KMS-11 (cell line): ENCODE measurements around the gene VIPAS39.
A peak's percentile ranks its signal among the peaks of the same experiment; 100 is the strongest.

Source experiments
- H2AFZ ChIP-seq: fragments of 200-600 bp; sonication (generic); 2 replicates; pipeline ENCODE4 v1.6.1; 2016; ENCODE audit warnings: antibody characterized with exemption, mixed run types, low read depth
- H3K27ac ChIP-seq: fragments of 200-600 bp; sonication (generic); 2 replicates; pipeline ENCODE4 v1.6.1; 2016; ENCODE audit warnings: mild to moderate bottlenecking, mixed run types
- H3K27me3 ChIP-seq: fragments of 200-600 bp; sonication (generic); 2 replicates; pipeline ENCODE4 v1.6.1; 2017; ENCODE audit warnings: mild to moderate bottlenecking, low read depth, mixed run types, moderate library complexity; ENCODE audit not compliant: insufficient read depth
- H3K36me3 ChIP-seq: fragments of 200-600 bp; sonication (generic); 2 replicates; pipeline ENCODE4 v1.6.1; 2017; ENCODE audit warnings: mild to moderate bottlenecking, mixed run types; ENCODE audit not compliant: insufficient read depth
- H3K4me1 ChIP-seq: fragments of 200-600 bp; sonication (generic); 2 replicates; pipeline ENCODE4 v1.6.1; 2016; ENCODE audit warnings: mild to moderate bottlenecking, low read depth, mixed run types; ENCODE audit not compliant: poor library complexity, severe bottlenecking
- H3K4me2 ChIP-seq: fragments of 200-600 bp; sonication (generic); 2 replicates; pipeline ENCODE4 v1.7.0; 2016; ENCODE audit warnings: mild to moderate bottlenecking, mixed run types
- H3K4me3 ChIP-seq: fragments of 200-600 bp; sonication (generic); IDR thresholded peaks from 2 replicates; pipeline ENCODE4 v1.6.1; 2017; ENCODE audit warnings: low read depth, low read length, mixed read lengths; ENCODE audit not compliant: insufficient read depth
- H3K79me2 ChIP-seq: fragments of 200-600 bp; sonication (generic); 2 replicates; pipeline ENCODE4 v1.6.1; 2016; ENCODE audit warnings: low read depth, mixed run types; ENCODE audit not compliant: insufficient read depth
- H3K9ac ChIP-seq: fragments of 200-600 bp; sonication (generic); 2 replicates; pipeline ENCODE4 v1.6.1; 2016; ENCODE audit warnings: mild to moderate bottlenecking, mixed run types
- H4K20me1 ChIP-seq: fragments of 200-600 bp; sonication (generic); 2 replicates; pipeline ENCODE4 v1.6.1; 2016; ENCODE audit warnings: mild to moderate bottlenecking, mixed run types; ENCODE audit not compliant: insufficient read depth
- CTCF ChIP-seq: fragments of 200-600 bp; sonication (generic); conservative IDR thresholded peaks from 2 replicates; pipeline ENCODE4 v1.6.1; 2017; ENCODE audit warnings: low read depth, mild to moderate bottlenecking, antibody characterized with exemption, low read length, moderate library complexity, mixed read lengths

The VIPAS39 gene

GRCh38 chr14:77458249-77458950 lies 999 bp upstream of the VIPAS39 start:
- no peaks in the 10 kb centered on the region; the same call in 1 of the 2 replicates for H3K36me3 ChIP-seq
- peak overlapping the region; percentile 91 for H3K4me2 ChIP-seq
- peak overlapping the region; percentile 50 for H3K27ac ChIP-seq
- H3K9ac ChIP-seq, result peak overlapping the region; percentile 57
- peaks cover 39% of the 10 kb centered on the region for H3K79me2 ChIP-seq
- no peak overlapping the region for H3K4me3 ChIP-seq
- no peak for TF ChIP-seq CTCF
- no peaks in the 10 kb centered on the region for H3K27me3 ChIP-seq
- H2AFZ ChIP-seq, result peak overlapping the region; percentile 53; the same call in 1 of the 2 replicates
- peaks cover 22% of the 10 kb centered on the region for H3K4me1 ChIP-seq
- H4K20me1 ChIP-seq, result peaks cover 12% of the 10 kb centered on the region

- Histone ChIP-seq H2AFZ (peak overlapping the region; percentile 76), H3K4me1 (peaks cover 22% of the 10 kb centered on the region), H3K36me3 (no peaks in the 10 kb centered on the region; the same call in 1 of the 2 replicates), H3K27me3 (no peaks in the 10 kb centered on the region), H3K9ac (peak overlapping the region; percentile 57; the same call in 1 of the 2 replicates), H3K4me2 (peak overlapping the region; percentile 78), H3K4me3 (no peak overlapping the region), H3K27ac (peak overlapping the region; percentile 50), H4K20me1 (peaks cover 12% of the 10 kb centered on the region), H3K79me2 (peaks cover 39% of the 10 kb centered on the region)
- no peak for TF ChIP-seq CTCF
These were observed 283 bp downstream of the VIPAS39 start for GRCh38 chr14:77457115-77457521.

- Histone ChIP-seq H3K27me3 (no peaks in the 10 kb centered on the region), H3K27ac (peak overlapping the region; percentile 50; the same call in 1 of the 2 replicates), H4K20me1 (peaks cover 12% of the 10 kb centered on the region), H3K79me2 (peaks cover 36% of the 10 kb centered on the region), H3K4me1 (peaks cover 22% of the 10 kb centered on the region), H2AFZ (no peak overlapping the region), H3K9ac (peak overlapping the region; percentile 57; the same call in 1 of the 2 replicates), H3K4me2 (peak overlapping the region; percentile 78), H3K4me3 (no peak overlapping the region), H3K36me3 (no peaks in the 10 kb centered on the region; the same call in 1 of the 2 replicates)
- TF ChIP-seq CTCF, result no peak
These were observed 1.3 kb downstream of the VIPAS39 start for GRCh38 chr14:77455966-77456640.

GRCh38 chr14:77442196-77442595 lies 15.2 kb downstream of the VIPAS39 start:
- Histone ChIP-seq H3K4me2 (no peak overlapping the region), H3K36me3 (no peaks in the 10 kb centered on the region), H3K27me3 (no peaks in the 10 kb centered on the region), H3K27ac (no peak overlapping the region), H3K4me3 (no peak overlapping the region), H3K4me1 (no peaks in the 10 kb centered on the region), H3K9ac (no peak overlapping the region), H2AFZ (no peak overlapping the region), H3K79me2 (no peaks in the 10 kb centered on the region), H4K20me1 (no peaks in the 10 kb centered on the region)
- no peak for TF ChIP-seq CTCF
